Measurements from ENCODE around the gene EPHA6.

EPHA6 gene

DNA sequence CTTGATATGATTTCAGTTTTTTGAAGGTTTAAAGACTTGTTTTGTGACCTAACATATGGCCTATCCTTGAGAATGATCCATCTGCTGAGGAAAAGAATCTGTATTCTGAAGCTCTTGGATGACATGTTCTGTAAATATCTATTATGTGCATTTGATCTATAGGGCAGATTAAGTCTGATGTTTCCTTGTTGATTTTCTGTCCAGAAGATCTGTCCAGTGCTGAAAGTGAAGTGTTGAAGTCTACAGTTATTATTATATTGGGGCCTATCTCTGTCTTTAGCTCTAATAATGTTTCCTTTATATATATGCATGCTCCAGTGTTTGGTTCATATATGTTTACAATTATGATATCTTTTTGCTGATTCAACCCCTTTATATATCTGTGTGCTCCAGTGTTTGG, 362.8 kb downstream of the EPHA6 start:
- DNase-seq (ENCODE audit: low read depth, low spot score): no peak

DNA sequence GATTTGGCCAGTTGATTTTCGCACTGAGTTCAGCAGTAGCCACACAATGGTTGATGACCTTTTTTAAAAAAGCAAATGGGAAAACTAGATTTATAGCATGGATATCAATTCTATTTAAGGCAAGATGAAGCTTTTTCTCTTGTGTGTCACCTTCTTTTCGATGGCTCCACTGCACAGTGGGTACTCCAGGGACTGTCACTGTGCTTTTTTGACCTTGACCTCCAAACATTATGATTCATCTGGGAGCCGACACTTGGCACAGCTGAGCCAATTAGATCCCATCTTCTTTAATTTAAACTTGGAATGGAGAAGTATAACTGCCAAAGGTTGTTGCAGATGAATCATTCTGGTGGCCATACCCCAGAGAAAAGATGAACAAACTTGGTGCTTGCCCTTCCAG, 367.3 kb downstream of the EPHA6 start:
- no peak for DNase-seq (ENCODE audit: low read depth, low spot score)

DNA sequence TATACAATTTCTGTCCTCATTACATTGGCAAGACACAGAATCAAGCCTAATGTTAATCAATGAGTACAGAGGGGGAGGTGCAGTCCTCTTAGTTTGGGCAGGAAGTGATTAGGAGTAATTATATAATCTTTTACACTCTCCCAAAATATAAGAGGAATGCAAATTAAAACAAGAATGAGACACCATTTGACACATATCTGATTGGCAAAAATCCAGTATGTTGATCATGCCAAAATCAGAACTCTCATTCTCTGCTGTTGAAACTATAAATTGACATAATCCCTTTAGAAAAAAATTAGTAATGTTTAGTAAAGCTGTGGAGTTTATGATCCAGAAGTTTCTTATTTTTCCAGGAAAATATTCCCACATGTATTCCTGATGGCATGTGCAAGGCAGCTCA, 373.4 kb downstream of the EPHA6 start:
- no peak for DNase-seq (ENCODE audit: low read depth, low spot score)

DNA sequence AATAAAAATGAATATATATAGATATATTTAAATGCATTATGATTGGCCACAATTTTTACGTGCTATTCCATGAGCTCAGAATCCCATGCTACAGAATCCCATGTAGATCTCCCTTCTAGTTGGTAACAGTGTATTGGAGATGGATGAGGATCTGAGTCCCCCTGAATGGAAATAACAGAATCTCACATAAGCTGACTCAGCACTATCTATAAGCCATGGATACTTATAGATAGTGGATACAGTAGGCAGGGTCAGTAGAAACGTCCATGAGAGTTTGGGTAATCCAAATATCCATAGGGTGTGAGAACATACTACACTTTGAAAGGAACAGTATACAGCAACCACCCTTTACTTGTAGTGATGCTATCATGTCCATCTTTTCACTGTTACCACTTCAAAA, 375.4 kb downstream of the EPHA6 start:
- no peak for DNase-seq (ENCODE audit: low read depth, low spot score)

DNA sequence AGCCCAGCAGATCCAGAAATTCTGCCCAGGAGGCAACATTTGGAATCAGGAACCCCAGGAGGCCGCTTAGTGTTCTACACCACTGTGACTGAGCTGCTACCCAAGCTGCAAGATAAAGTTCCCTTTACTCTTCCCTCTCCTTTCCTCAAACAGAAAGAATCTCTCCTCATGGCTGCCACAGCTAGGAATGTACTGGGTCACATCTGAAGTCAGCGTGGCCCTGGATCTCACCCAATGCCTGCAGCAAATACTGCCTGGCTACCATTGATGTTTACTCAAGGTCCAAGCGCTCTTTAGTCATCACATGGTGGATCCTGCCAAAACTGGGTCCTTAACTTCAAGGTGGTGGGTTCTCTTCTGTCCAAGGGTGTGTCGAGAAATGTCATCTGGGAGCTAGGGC, 382.7 kb downstream of the EPHA6 start:
- DNase-seq (ENCODE audit: low read depth, low spot score): no peak

DNA sequence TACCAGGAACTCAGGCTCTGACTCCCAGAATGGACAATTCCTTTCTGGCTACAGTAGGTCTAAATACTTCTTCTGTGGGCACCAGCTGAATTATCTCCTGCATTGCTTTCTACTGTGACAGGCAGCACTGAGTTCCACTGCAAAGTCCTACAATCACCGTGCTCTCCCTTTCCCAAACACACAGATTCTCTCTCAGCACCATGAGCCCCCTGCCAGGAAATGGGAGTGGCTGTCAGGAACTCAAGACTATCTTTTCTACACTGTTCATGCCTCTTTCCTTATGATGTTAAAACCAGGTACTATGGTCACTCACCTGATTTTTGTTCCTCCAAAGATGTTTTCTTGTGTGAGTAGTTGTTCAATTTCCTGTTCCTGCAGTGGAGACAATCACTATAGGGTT, 383.4 kb downstream of the EPHA6 start:
- DNase-seq (ENCODE audit: low read depth, low spot score): no peak

DNA sequence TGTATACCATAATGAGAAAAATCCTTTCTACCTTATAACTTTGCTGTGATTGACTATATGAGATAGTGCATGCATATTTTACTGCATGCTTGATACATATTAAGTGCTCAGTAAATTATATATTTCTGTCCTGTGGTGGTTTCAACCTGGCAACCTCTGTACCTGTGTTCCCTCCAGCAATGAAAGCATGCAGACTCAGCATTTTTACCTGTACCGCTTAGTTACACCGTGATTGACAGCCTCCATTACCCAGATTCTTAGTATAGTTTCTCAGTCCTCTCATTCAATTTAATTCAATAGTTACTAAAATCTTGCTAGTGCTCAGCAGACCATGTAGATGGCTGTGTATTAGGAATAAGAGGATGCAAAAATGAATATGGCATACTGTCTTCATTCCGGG, 386.0 kb downstream of the EPHA6 start:
- DNase-seq (ENCODE audit: low read depth, low spot score): no peak

DNA sequence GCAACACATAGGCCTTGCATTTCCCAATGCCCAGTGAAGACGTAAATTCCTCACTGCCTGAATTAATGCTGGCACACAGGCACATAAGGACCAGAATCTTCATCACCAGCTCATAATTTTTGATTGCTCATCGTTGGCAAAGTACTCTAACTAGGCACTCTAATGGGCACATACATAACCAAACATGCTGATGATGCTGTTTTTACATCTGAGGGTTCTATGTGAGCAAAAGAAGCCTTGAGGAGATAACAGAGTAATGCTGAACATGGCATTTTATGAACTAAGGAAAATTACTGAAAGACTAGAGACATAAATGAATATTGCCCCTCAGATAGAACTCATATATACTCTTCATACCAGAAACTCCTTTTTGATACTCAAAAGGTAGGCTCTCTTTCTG, 387.4 kb downstream of the EPHA6 start:
- DNase-seq (ENCODE audit: low read depth, low spot score): no peak

DNA sequence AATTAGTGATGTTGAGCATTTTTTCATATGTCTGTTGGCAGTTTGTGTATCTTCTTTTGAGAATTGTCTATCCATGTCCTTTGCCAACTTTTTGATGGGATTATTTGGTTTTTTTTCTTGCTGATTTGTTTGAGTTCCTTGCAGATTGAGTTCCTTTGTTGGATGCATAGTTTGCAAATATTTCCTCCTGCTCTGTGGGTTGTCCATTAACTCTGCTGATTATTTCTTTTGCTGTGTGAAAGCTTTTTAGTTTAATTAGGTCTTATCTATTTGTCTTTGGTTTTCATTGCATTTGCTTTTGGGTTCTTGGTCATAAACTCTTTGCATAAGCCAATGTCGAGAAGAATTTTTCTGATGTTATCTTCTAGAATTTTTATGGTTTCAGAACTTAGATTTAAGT, 414.6 kb downstream of the EPHA6 start:
- no peak for DNase-seq (ENCODE audit: low read depth, low spot score)

DNA sequence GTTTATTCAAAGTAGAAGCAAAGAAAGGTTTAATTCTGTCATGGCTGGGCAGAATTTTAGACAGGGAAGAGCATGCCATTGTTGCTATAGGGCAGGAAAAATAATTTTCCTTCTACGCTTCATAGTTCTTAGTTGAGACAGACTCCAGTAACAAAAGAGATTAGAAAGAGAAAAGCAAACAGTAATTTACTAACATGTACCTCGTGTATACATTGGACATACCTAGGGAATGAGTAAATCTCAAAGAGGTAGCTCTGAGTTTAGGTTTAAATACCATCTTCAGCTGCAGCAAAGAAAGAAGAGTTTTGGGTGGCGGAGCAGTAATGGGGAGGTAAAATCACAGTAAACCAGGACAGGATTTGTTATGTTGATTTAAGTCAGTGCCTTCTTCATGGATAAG, 416.1 kb downstream of the EPHA6 start:
- no peak for DNase-seq (ENCODE audit: low read depth, low spot score)

DNA sequence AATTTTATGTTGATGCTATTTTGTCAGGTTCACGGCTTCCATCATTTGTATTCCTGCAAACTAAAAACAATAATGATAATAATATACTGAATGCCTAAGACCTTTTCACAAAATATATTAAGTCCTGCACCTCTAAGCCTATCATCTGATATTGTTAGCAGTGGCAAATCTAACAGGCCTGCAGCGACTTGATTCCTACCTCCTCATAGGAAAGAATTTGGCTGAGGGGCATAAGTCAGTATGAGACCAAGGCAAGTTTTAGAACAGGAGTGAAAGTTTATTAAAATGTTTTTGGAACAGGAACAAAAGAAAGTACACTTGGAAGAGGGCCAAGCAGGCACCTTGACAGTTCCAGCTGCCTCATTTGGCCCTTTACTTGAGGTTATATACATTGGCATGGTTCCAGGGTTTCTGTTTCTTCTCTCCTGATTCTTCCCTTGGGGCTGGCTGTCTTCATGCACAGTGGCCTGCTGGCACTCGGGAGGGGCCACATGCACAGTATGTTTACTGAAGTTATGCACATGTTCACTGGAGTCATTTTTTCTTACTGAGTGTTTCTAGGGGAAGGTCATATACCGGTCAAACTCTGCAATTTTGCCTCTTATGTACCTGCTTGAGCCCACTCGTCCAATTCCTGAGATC, 418.1 kb downstream of the EPHA6 start:
- DNase-seq (ENCODE audit: low read depth, low spot score): no peak

DNA sequence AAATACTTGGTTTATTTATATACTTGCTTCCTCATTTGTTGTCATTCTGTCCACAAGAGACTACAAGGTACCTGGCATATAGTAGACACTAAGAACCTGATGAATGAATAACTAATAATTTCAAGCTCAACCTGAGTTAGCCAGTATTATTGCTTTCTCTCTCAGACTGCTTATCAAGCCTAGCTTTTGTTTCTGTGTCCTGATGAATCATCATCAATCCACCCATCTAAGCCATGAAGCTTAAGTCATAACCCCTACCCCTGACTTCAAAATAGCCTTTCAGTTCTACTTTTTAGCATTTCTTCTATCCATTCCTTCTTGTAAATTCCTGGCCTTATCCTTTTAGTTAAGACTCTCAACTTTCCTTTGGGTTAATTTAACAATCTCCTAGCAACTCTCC, 420.8 kb downstream of the EPHA6 start:
- DNase-seq (ENCODE audit: low read depth, low spot score): no peak

DNA sequence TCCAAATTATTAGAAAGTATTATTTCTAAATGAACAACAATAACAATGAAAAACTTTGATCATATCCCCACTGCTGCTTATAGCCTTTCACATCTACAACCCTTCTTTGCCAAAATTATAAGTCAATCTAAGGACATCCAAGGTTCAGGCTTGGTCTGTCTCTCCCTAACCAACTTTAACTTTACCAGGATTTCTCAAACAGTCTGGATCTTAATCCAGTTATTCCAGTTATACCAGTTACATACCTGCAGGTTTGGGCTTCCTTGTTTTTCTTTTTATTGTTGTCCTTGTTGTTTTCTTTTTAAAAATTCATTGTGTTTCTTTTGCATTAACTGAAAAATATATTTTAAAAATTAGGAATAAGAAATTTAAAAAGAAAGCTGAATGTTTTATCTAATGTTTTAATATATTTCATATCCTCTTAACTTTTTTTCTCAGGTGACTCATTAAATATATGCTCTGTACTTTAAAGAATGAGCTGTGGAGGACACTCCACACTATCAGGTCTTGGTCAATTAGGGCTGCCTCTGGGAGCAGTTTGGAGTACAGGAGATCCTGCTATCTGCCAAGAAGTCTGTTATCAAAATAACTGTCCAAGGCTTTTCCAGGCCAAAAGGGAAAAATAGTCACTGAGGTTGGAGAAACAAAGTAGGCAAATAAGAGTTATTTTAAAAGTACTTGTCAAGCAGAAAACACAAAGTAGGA, 421.4 kb downstream of the EPHA6 start:
- no peak for DNase-seq (ENCODE audit: low read depth, low spot score)

DNA sequence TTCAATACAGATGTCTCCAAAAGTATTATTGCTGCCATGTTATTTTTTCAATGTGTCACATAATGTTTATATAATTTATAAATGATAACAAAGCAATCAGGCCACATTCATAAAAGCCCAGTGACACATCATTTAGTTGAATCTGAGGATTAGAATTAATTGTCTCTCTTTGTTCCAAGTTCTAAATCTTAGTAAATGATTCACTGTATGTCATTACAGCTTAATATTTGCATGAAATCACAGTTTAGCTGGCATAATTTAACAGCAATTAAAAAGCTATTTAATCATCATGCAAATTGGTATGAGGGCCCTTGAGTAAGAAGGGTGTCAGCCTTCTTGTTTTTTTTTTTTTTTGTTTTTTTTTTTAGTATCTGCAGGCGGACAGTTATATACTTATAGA, 427.0 kb downstream of the EPHA6 start:
- no peak for DNase-seq (ENCODE audit: low read depth, low spot score)

DNA sequence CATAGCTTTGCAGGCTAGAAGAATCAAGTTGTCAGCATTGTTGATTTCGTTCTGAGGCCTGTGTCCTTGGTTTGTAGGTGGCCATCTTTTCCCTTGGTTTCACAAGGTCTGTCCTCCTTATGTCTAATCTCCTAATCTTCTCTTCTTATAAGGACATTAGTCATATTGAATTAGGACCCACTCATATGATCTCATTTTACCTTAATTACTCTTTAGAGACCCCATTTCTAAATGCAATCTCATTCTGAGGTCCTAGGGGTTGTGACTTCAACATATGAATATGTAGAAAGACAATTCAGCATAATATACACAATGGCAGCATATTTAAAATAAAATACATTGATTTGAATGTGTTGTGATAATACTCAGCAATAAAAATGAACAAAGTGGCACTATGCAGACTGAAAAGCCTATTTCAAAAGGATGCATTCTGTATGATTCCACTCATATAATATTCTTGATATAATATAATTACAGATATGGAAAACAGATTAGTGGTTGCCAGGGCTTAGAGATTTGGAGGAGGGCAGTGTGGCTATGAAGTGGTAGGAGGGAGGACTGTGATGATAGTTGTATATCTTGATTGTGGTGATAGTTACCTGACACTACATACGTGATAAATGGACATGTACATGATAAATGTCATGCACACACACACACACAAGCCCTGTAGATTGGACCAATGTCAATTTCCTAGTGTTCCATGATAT, 431.0 kb downstream of the EPHA6 start:
- DNase-seq (ENCODE audit: low read depth, low spot score): no peak

DNA sequence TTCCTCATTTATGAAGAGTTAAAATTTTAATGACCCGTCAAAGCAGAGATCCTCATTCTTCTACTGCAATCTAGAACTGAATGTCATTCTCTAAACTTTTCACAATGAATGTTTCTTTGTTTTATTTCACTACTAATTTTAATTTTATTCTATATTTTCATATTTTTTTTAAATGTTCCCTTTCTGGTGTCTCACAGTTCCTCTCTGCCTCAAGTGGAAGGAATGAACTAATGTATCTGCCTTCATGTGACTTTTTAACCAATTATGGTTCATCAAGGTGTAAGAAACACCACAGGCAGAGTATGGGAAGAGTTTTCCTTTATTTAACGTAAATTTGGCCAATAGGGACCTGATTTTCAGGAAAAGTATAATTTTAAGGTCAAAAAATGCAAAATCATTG, 441.7 kb downstream of the EPHA6 start:
- DNase-seq (ENCODE audit: low read depth, low spot score): no peak

DNA sequence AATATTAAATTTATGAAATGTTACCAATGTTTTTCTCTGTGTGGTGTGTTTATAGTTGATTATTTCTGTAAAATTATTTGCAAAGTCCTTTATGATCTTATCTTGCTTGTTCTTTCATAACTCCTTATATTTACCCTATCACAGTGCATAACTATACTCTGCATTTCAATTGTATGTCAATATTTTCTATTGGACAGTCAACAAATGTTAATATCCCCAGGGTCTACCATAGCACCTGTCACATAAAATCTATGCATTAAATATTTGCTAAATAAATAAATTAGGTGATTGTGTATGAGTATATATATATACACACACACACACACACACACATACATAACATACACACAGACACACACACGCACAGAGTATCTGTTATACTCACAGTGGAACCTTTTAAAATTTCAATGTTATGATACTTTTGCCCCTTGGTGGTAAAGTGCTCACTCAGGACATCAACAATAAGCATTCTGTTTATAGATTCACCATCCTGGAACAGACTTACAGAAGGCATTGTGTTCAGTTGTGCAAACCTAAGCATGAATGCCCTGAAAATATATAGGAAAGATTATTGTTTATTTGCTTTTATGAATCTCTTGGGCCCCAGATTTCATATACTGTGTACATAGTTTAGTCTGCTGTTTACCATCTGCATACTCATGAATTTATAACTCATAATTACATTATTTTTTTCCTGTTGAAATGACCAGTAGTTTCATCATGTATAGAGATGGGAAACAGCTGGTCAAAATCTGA, 443.7 kb downstream of the EPHA6 start:
- no peak for DNase-seq (ENCODE audit: low read depth, low spot score)

DNA sequence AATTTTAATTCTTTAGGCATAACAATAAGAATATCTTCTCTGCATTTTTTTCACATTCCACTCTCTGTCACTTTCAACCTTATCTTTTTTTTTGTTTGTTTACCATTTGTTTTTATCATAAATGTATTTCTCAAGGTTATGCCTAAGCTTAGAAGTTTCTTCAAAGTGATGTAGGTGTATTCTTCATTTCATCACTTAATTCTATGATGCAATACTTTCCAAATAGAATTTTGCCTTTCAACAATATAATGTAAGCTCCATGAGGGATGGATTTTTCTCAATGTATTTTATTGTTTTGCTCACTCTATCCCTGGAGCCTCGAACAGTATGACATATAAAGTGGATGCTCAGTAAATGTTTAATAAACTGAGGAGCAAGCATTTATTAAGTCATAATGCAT, 444.9 kb downstream of the EPHA6 start:
- no peak for DNase-seq (ENCODE audit: low read depth, low spot score)

DNA sequence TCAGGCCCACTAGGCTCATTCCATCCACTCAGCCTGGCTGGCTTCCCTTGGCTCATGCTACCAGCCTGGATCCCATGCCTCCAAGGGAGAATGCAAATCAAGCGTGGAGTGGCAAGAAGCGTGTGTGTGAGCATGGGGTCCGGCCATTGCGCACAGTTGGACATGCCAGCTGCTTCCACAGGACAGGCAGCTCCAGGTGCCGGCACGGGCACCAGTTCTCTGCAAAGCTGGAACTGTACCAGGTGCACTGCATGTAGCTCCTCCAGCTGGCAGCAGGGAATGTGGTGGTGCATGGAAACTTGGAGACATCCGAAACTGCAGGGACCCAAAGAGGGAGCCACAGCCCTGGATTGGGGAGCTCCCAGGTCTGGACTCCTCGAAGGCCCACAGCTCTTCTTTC, 449.8 kb downstream of the EPHA6 start:
- no peak for DNase-seq (ENCODE audit: low read depth, low spot score)

DNA sequence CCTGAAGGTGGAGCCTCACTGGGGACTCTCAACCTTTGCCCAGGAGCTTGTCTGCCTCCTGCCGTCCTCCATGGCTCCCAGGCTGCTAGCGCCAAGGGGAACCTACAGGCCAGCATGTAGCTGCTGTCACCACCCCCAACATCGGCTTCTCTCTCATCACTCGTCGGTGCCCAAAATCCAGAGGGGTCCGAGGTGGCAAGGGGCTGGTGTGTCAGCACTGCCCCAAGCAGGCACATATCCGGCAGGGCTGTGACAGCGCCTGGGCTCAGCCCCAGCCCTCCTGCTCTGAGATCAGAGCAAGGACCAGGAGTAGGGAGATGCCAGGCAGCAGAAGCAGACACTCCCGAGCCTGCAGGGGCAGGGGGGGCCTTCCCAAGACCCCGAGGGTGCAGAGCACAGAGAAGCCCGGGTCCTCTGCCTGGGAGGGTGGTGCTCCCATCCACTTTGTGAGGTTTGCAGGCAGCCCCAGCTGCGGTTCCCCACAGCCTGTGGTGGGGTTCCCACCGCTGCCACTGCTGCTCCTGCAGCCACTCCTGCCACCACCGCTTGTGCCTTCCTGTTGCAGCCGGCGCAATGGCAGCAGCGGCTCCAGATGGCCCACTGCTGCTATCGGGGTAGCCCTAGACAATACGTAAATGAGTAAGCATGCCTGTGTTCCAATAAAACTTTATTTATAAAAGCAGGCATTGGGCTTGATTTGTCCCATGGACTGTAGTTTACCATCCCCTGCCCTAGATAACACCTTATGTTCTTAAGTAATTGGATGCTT, 451.0 kb downstream of the EPHA6 start:
- DNase-seq (ENCODE audit: low read depth, low spot score): no peak

DNA sequence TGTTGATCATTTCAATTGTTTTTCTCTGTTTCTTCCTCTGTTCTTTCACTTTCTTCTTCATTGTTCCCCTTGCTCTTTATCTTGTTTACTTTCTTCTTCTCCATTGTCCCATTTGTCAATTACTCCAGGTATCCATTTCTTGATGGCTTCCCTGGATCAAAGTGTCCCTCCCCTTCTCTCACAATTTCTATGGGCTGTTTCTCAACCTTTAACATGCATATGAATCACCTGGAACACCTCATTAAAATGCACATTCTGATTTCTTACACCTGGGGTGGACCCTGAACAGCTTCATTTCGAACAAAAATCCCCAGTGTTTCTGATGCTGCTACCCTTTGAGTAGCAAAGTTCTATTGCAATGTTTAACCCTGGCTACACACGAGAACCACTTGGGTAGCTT, 454.8 kb downstream of the EPHA6 start:
- no peak for DNase-seq (ENCODE audit: low read depth, low spot score)

Data from brain pericyte (primary cell).